Measurements from ENCODE around the gene PITPNC1. TPM values are rescaled to one million over a fixed set of nuclear protein-coding genes. Genes with fewer than 3 reads are reported as not detected.

PITPNC1 gene
- total RNA-seq, 1 experiment from 2014 or later = 35.5 TPM

DNA sequence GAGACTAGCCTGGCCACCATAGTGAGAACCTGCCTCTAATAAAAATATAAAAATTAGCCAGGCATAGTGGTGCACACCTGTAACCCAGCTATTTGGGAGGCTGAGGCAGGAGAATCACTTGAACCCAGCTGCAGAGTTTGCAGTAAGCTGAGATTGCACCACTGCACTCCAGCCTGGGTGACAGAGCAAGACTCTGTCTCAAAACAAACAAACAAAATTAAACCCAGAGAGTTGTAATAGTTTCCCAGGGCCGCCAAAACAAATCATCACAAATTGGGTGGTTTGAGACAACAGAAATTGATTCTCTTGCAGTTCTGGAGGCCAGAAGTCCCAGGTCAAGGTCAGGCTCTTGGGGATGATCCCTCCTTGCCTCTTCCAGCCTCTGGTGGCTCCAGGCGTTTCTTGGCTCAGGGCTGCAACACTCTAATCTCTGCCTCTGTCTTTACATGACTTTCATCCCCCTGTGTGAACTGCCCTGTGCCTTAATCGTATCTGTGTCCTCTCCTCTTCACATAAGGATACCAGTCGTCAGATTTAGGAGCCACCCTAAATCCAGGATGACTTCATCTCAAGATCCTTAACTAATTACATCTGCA is 240.3 kb downstream of the PITPNC1 start:
- Histone ChIP-seq H3K4me3 (ENCODE audit: low read depth, low read length, poor library complexity, severe bottlenecking) (no peak overlapping the region), H3K36me3 (ENCODE audit: insufficient read depth, low read length, poor library complexity, severe bottlenecking) (no peaks in the 10 kb centered on the region), H3K4me1 (ENCODE audit: insufficient read depth, low read length, poor library complexity, severe bottlenecking) (no peaks in the 10 kb centered on the region), H3K27ac (ENCODE audit: low read depth, low read length, poor library complexity, severe bottlenecking) (no peak overlapping the region), H3K9me3 (ENCODE audit: low read depth, low read length, poor library complexity, severe bottlenecking) (no peaks in the 10 kb centered on the region), H3K27me3 (replicated peaks; ENCODE audit: insufficient read depth, low read depth, low read length, poor library complexity) (no peaks in the 10 kb centered on the region)
- TF ChIP-seq, protein P1, sequence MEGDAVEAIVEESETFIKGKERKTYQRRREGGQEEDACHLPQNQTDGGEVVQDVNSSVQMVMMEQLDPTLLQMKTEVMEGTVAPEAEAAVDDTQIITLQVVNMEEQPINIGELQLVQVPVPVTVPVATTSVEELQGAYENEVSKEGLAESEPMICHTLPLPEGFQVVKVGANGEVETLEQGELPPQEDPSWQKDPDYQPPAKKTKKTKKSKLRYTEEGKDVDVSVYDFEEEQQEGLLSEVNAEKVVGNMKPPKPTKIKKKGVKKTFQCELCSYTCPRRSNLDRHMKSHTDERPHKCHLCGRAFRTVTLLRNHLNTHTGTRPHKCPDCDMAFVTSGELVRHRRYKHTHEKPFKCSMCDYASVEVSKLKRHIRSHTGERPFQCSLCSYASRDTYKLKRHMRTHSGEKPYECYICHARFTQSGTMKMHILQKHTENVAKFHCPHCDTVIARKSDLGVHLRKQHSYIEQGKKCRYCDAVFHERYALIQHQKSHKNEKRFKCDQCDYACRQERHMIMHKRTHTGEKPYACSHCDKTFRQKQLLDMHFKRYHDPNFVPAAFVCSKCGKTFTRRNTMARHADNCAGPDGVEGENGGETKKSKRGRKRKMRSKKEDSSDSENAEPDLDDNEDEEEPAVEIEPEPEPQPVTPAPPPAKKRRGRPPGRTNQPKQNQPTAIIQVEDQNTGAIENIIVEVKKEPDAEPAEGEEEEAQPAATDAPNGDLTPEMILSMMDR (conservative IDR thresholded peaks at IDR 0.05; ENCODE audit: low read depth, low read length) = no peak
- no peak for TF ChIP-seq EZH2 (IDR thresholded peaks at IDR 0.05; ENCODE audit: borderline replicate concordance, low read depth, low read length, poor library complexity, severe bottlenecking)
- no peak for DNase-seq (ENCODE audit: low spot score)
- intact Hi-C loops (cut with micrococcal nuclease; ENCODE audit: unreplicated experiment) = no loop called here
- POLR2A ChIA-PET (ENCODE audit: low non-redundant PET) = no interaction called here
- CTCF ChIA-PET = no interaction called here
- BruUV-seq (replicated peaks) = no TSS peak

DNA sequence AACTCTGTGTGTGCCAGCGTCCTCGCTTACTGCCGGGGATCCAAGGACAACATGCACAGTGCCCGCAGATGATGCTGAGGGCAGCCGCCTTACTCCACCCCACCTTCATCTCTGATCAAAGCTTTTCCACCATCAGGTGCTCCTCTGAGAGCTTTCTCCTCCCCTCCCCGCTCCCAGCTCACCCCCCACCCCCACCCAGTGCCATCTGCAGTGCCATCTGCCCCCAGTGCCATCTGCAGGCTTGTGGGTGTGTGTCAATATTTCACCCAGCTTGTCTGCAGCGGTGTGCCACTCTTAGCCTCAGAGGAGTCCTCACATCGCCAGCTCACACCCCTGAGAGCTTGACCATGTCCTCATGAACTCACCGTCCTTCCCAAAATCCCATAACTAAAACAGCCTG is 242.5 kb downstream of the PITPNC1 start:
- no TSS peak for BruUV-seq (replicated peaks)
- Histone ChIP-seq H3K27ac (ENCODE audit: low read depth, low read length, poor library complexity, severe bottlenecking) (no peak overlapping the region), H3K4me1 (ENCODE audit: insufficient read depth, low read length, poor library complexity, severe bottlenecking) (no peaks in the 10 kb centered on the region), H3K9me3 (ENCODE audit: low read depth, low read length, poor library complexity, severe bottlenecking) (no peaks in the 10 kb centered on the region), H3K4me3 (ENCODE audit: low read depth, low read length, poor library complexity, severe bottlenecking) (no peak overlapping the region), H3K27me3 (replicated peaks; ENCODE audit: insufficient read depth, low read depth, low read length, poor library complexity) (no peaks in the 10 kb centered on the region), H3K36me3 (ENCODE audit: insufficient read depth, low read length, poor library complexity, severe bottlenecking) (no peaks in the 10 kb centered on the region)
- CTCF ChIA-PET = no interaction called here
- POLR2A ChIA-PET (ENCODE audit: low non-redundant PET) = no interaction called here
- intact Hi-C loops (cut with micrococcal nuclease; ENCODE audit: unreplicated experiment) = no loop called here
- no peak for TF ChIP-seq EZH2 (IDR thresholded peaks at IDR 0.05; ENCODE audit: borderline replicate concordance, low read depth, low read length, poor library complexity, severe bottlenecking)
- TF ChIP-seq, protein P1 (conservative IDR thresholded peaks at IDR 0.05; ENCODE audit: low read depth, low read length) = no peak
- DNase-seq (ENCODE audit: low spot score) = no peak

DNA sequence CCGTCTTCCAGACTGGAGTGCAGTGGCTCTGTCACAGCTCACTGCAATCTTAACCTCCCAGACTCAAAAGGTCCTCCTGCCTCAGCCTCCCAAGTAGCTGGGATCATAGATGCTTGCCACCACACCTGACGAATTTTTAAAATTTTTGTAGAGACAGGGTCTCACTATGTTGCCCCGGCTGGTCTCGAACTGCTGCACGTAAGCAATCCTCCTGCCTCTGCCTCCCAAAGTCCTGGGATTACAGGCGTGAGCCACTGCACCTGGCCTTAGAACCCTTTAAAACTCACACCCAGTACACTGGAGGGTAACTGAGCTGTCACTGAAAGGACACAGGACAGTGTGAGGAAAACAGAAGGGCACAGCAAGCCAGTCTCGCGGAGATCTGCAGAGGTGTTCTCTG is 243.0 kb downstream of the PITPNC1 start:
- H3K4me3 ChIP-seq (ENCODE audit: low read depth, low read length, poor library complexity, severe bottlenecking) = no peak overlapping the region
- no peaks in the 10 kb centered on the region for H3K4me1 ChIP-seq (ENCODE audit: insufficient read depth, low read length, poor library complexity, severe bottlenecking)
- no peak overlapping the region for H3K27ac ChIP-seq (ENCODE audit: low read depth, low read length, poor library complexity, severe bottlenecking)
- no peaks in the 10 kb centered on the region for H3K9me3 ChIP-seq (ENCODE audit: low read depth, low read length, poor library complexity, severe bottlenecking)
- DNase-seq (ENCODE audit: low spot score) = no peak
- no peaks in the 10 kb centered on the region for H3K36me3 ChIP-seq (ENCODE audit: insufficient read depth, low read length, poor library complexity, severe bottlenecking)
- no peak for TF ChIP-seq EZH2 (IDR thresholded peaks at IDR 0.05; ENCODE audit: borderline replicate concordance, low read depth, low read length, poor library complexity, severe bottlenecking)
- TF ChIP-seq, protein P1 (conservative IDR thresholded peaks at IDR 0.05; ENCODE audit: low read depth, low read length) = no peak
- ChIA-PET POLR2A (ENCODE audit: low non-redundant PET) (no interaction called here), CTCF (no interaction called here)
- no peaks in the 10 kb centered on the region for H3K27me3 ChIP-seq (replicated peaks; ENCODE audit: insufficient read depth, low read depth, low read length, poor library complexity)
- intact Hi-C loops (cut with micrococcal nuclease; ENCODE audit: unreplicated experiment) = no loop called here
- BruUV-seq (replicated peaks) = no TSS peak

All from A673 (cell line).